22Rv1 (cell line): Measurements from ENCODE around the gene CACNB2.

Source experiments
- ZFX ChIP-seq: fragments of 450-650 bp; IDR thresholded peaks from 2 replicates; pipeline ENCODE4 v1.6.1; 2017; ENCODE audit warnings: antibody characterized with exemption, borderline replicate concordance
- TF ChIP-seq, protein P1 (sequence below): fragments of 450-650 bp; IDR thresholded peaks from 2 replicates; pipeline ENCODE4 v1.5.1; 2017; ENCODE audit warnings: mild to moderate bottlenecking

DNA sequence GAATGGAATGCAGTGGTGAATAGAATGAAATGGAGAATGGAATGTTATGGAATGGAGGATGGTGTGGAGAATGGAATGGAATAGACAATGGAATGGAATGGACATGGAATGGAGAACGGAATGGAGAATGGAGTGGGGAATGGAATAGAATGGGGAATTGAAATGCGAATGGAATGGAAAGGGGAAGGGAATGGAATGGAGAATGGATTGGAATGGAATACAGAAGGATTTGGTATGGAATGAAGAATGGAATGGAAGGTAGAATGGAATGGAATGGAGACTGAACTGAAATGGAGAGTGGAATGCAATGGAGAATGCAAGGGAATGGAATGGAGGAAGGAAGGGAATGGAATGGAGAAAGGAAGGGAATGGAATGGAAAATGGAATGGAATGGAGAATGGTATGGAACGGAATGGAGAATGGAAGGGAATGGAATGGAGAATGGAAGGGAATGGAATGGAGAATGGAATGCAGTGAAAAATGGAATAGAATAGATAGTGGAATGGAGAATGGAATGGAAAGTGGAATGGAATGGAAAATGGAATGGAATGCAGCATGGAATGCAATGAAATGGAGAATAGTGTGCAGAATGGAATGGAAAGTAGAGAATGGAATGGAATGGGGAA is 416.4 kb downstream of the CACNB2 start:
- TF ChIP-seq, protein P1, sequence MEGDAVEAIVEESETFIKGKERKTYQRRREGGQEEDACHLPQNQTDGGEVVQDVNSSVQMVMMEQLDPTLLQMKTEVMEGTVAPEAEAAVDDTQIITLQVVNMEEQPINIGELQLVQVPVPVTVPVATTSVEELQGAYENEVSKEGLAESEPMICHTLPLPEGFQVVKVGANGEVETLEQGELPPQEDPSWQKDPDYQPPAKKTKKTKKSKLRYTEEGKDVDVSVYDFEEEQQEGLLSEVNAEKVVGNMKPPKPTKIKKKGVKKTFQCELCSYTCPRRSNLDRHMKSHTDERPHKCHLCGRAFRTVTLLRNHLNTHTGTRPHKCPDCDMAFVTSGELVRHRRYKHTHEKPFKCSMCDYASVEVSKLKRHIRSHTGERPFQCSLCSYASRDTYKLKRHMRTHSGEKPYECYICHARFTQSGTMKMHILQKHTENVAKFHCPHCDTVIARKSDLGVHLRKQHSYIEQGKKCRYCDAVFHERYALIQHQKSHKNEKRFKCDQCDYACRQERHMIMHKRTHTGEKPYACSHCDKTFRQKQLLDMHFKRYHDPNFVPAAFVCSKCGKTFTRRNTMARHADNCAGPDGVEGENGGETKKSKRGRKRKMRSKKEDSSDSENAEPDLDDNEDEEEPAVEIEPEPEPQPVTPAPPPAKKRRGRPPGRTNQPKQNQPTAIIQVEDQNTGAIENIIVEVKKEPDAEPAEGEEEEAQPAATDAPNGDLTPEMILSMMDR: no peak
- TF ChIP-seq ZFX: no peak
